H9 (cell line): ENCODE data around the gene PEX12. TPM values are rescaled to one million over a fixed set of nuclear protein-coding genes. Genes with fewer than 3 reads are reported as not detected.

Experiments used
- DNase-seq: peaks from one replicate; pipeline ENCODE4 v3.0.0-alpha.2; 2017
- H2AFZ ChIP-seq: one replicate; pipeline ENCODE4 v1.6.1; 2013; ENCODE audit warnings: mild to moderate bottlenecking, low read length, control low read depth, moderate library complexity
- H2AK5ac ChIP-seq: 2 replicates; pipeline ENCODE4 v1.6.1; 2013; ENCODE audit warnings: low read length, control low read depth, mixed read lengths; ENCODE audit not compliant: insufficient read length
- H2BK120ac ChIP-seq: one replicate; pipeline ENCODE4 v1.6.1; 2013; ENCODE audit warnings: low read depth, mild to moderate bottlenecking, low read length, control low read depth, inconsistent platforms; ENCODE audit not compliant: poor library complexity, severe bottlenecking
- H2BK12ac ChIP-seq: 2 replicates; pipeline ENCODE4 v1.6.1; 2013; ENCODE audit warnings: low read length, control low read depth, mixed read lengths, low read depth; ENCODE audit not compliant: insufficient read length
- H2BK15ac ChIP-seq: 2 replicates; pipeline ENCODE4 v1.6.1; 2013; ENCODE audit warnings: low read depth, low read length, control low read depth
- H2BK20ac ChIP-seq: one replicate; pipeline ENCODE4 v1.6.1; 2013; ENCODE audit warnings: low read depth, mild to moderate bottlenecking, low read length, control low read depth, inconsistent platforms; ENCODE audit not compliant: poor library complexity, severe bottlenecking
- H2BK5ac ChIP-seq: 2 replicates; pipeline ENCODE4 v1.6.1; 2013; ENCODE audit warnings: low read length, control low read depth, mixed read lengths; ENCODE audit not compliant: insufficient read length
- H3K14ac ChIP-seq: 2 replicates; pipeline ENCODE4 v1.6.1; 2013; ENCODE audit warnings: low read length, control low read depth; ENCODE audit not compliant: insufficient read depth
- H3K18ac ChIP-seq: 2 replicates; pipeline ENCODE4 v1.6.1; 2013; ENCODE audit warnings: low read depth, mild to moderate bottlenecking, mixed read lengths, low read length, control low read depth; ENCODE audit not compliant: insufficient read length
- H3K23ac ChIP-seq: 2 replicates; pipeline ENCODE4 v1.6.1; 2013; ENCODE audit warnings: low read length, control low read depth, mixed read lengths, low read depth; ENCODE audit not compliant: insufficient read length
- H3K23me2 ChIP-seq: 2 replicates; pipeline ENCODE4 v1.6.1; 2013; ENCODE audit warnings: low read depth, mild to moderate bottlenecking, mixed read lengths, low read length, control low read depth; ENCODE audit not compliant: insufficient read length, poor library complexity, severe bottlenecking
- H3K27ac ChIP-seq: 2 replicates; pipeline ENCODE4 v1.5.1; 2013; ENCODE audit warnings: low read length, control low read depth, mixed read lengths, low read depth; ENCODE audit not compliant: insufficient read length
- H3K27me3 ChIP-seq: 2 replicates; pipeline ENCODE4 v1.6.1; 2013; ENCODE audit warnings: low read length, control low read depth, inconsistent platforms; ENCODE audit not compliant: insufficient read depth
- H3K4ac ChIP-seq: 2 replicates; pipeline ENCODE4 v1.6.1; 2013; ENCODE audit warnings: low read depth, mild to moderate bottlenecking, control low read depth, inconsistent platforms, low read length, moderate library complexity
- H3K4me1 ChIP-seq: 2 replicates; pipeline ENCODE4 v1.6.1; 2013; ENCODE audit warnings: low read length, control low read depth, inconsistent platforms; ENCODE audit not compliant: insufficient read depth
- H3K4me2 ChIP-seq: 2 replicates; pipeline ENCODE4 v1.6.1; 2013; ENCODE audit warnings: low read length, control low read depth, mixed read lengths; ENCODE audit not compliant: insufficient read length, insufficient read depth
- H3K56ac ChIP-seq: 2 replicates; pipeline ENCODE4 v1.6.1; 2013; ENCODE audit warnings: low read depth, mild to moderate bottlenecking, mixed read lengths, low read length, control low read depth; ENCODE audit not compliant: insufficient read length
- H3K79me1 ChIP-seq: 2 replicates; pipeline ENCODE4 v1.6.1; 2013; ENCODE audit warnings: low read depth, mild to moderate bottlenecking, moderate library complexity, low read length, control low read depth, inconsistent platforms; ENCODE audit not compliant: insufficient read depth, poor library complexity, severe bottlenecking
- H3K79me2 ChIP-seq: 2 replicates; pipeline ENCODE4 v1.6.1; 2013; ENCODE audit warnings: low read length, control low read depth, inconsistent platforms; ENCODE audit not compliant: insufficient read depth
- H3K9ac ChIP-seq: 2 replicates; pipeline ENCODE4 v1.6.1; 2013; ENCODE audit warnings: low read length, control low read depth, mixed read lengths; ENCODE audit not compliant: insufficient read length; ENCODE audit errors: extremely low read depth
- H3K9me3 ChIP-seq: one replicate; pipeline ENCODE4 v1.6.1; 2013; ENCODE audit warnings: low read depth, low read length, inconsistent platforms; ENCODE audit not compliant: control insufficient read depth
- H3T11ph ChIP-seq: one replicate; pipeline ENCODE4 v1.6.1; 2013; ENCODE audit warnings: mild to moderate bottlenecking, low read length, control low read depth, inconsistent platforms
- H4K20me1 ChIP-seq: one replicate; pipeline ENCODE4 v1.6.1; 2013; ENCODE audit not compliant: control insufficient read depth, insufficient read length, insufficient read depth
- H4K5ac ChIP-seq: 2 replicates; pipeline ENCODE4 v1.6.1; 2013; ENCODE audit warnings: low read depth, mild to moderate bottlenecking, mixed read lengths, low read length, control low read depth; ENCODE audit not compliant: insufficient read length
- H4K8ac ChIP-seq: replicated peaks from 2 replicates; pipeline ENCODE4 v1.6.1; 2013; ENCODE audit warnings: low read length, control low read depth, mixed read lengths, low read depth; ENCODE audit not compliant: insufficient read length
- H4K91ac ChIP-seq: 2 replicates; pipeline ENCODE4 v1.6.1; 2013; ENCODE audit warnings: low read depth, mild to moderate bottlenecking, moderate library complexity, mixed read lengths, low read length, control low read depth; ENCODE audit not compliant: insufficient read length
- H3K27ac Mint-ChIP-seq, 3 experiments: 2 replicates in 2 of 3; 3 replicates in 1 of 3; pipeline ENCODE4 v1.8.0; 2020 to 2021; ENCODE audit warnings: mixed read lengths in 3 of 3, mild to moderate bottlenecking in 1 of 3, moderate library complexity in 1 of 3
- H3K27me3 Mint-ChIP-seq: 2 replicates; pipeline ENCODE4 v1.8.0; 2021; ENCODE audit warnings: low read depth, mild to moderate bottlenecking, moderate library complexity, mixed read lengths
- H3K36me3 Mint-ChIP-seq, 3 experiments: 2 replicates in 2 of 3; 3 replicates in 1 of 3; pipeline ENCODE4 v1.8.0; 2020 to 2021; ENCODE audit warnings: low read depth in 3 of 3, mixed read lengths in 3 of 3; ENCODE audit not compliant: insufficient read depth in 1 of 3
- H3K4me1 Mint-ChIP-seq, 2 experiments: 2 replicates each; pipeline ENCODE4 v1.8.0; 2020; ENCODE audit warnings: mixed read lengths in 2 of 2
- H3K4me3 Mint-ChIP-seq, 2 experiments: 2 replicates in 1 of 2; 3 replicates in 1 of 2; pipeline ENCODE4 v1.8.0; 2020 to 2021; ENCODE audit warnings: mild to moderate bottlenecking in 2 of 2, mixed read lengths in 2 of 2, moderate library complexity in 1 of 2
- H3K9me3 Mint-ChIP-seq, 2 experiments: 2 replicates in 1 of 2; 3 replicates in 1 of 2; pipeline ENCODE4 v1.8.0; 2020; ENCODE audit warnings: mild to moderate bottlenecking in 2 of 2, mixed read lengths in 2 of 2, moderate library complexity in 1 of 2
- WGBS: extraction: QIAGEN DNeasy Blood & Tissue Kit; methylation state at CpG from one replicate; pipeline ENCODE4 v1.1.7; 2013; ENCODE audit warnings: missing lambda C conversion rate, low lambda C conversion rate, mixed read lengths; ENCODE audit not compliant: insufficient read length; ENCODE audit errors: extremely low coverage; 5-methylcytosine and 5-hydroxymethylcytosine counted together
- total RNA-seq: library from RNA; stranded (reverse); gene quantifications from 2 replicates; pipeline ENCODE4 v1.2.1, GENCODE V29; 2021
- TF ChIP-seq, protein P1 (sequence below): fragments of 200-600 bp; sonication (generic); conservative IDR thresholded peaks from 3 replicates; pipeline ENCODE4 v1.8.0; 2021; ENCODE audit warnings: antibody characterized with exemption, mild to moderate bottlenecking

PEX12 gene
- total RNA-seq, 1 experiment from 2014 or later: 5.4 TPM

DNA sequence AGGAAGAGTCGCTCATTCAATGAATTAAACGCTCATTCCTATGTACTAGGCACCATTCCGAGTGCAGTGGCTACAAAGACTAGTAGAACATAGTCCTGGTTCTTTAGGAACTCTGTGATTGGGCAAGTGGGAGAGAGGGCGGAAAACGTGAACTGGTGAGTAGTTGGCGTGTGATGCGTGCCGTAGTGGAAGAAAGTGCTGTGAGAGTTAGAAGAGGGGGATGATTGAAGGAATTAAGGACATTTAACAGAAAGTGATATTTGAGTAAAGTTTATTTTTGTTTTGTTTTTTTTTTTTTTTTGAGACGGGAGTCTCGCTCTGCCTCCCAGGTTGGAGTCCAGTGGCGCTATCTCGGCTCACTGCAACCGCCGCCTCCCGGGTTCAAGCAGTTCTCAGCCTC lies 9.8 kb downstream of the PEX12 start:
- H4K8ac ChIP-seq: no peak overlapping the region
- H3T11ph ChIP-seq: no peak overlapping the region
- peak overlapping the region; percentile 87 for H3K4me2 ChIP-seq
- no peak overlapping the region for H4K5ac ChIP-seq
- H3K9ac ChIP-seq: peak overlapping the region; percentile 93
- peak overlapping the region; percentile 16 to 98 (median 93); a peak in 6 of 7 replicates for H3K27ac Mint-ChIP-seq
- TF ChIP-seq, protein P1, sequence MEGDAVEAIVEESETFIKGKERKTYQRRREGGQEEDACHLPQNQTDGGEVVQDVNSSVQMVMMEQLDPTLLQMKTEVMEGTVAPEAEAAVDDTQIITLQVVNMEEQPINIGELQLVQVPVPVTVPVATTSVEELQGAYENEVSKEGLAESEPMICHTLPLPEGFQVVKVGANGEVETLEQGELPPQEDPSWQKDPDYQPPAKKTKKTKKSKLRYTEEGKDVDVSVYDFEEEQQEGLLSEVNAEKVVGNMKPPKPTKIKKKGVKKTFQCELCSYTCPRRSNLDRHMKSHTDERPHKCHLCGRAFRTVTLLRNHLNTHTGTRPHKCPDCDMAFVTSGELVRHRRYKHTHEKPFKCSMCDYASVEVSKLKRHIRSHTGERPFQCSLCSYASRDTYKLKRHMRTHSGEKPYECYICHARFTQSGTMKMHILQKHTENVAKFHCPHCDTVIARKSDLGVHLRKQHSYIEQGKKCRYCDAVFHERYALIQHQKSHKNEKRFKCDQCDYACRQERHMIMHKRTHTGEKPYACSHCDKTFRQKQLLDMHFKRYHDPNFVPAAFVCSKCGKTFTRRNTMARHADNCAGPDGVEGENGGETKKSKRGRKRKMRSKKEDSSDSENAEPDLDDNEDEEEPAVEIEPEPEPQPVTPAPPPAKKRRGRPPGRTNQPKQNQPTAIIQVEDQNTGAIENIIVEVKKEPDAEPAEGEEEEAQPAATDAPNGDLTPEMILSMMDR: no peak
- no peaks in the 10 kb centered on the region for H3K4me1 ChIP-seq
- no peak overlapping the region for H2AK5ac ChIP-seq
- no peaks in the 10 kb centered on the region for H3K27me3 ChIP-seq
- H3K79me1 ChIP-seq: peaks cover 6% of the 10 kb centered on the region
- H2AFZ ChIP-seq: no peak overlapping the region
- DNase-seq: no peak
- no peak overlapping the region for H3K27ac ChIP-seq
- no peak overlapping the region for H3K56ac ChIP-seq
- no peak overlapping the region for H3K14ac ChIP-seq
- no peak overlapping the region for H3K23ac ChIP-seq
- peaks cover 10% of the 10 kb centered on the region; the same call in 1 of the 2 replicates for H3K79me2 ChIP-seq
- H2BK15ac ChIP-seq: no peak overlapping the region
- H2BK20ac ChIP-seq: no peak overlapping the region
- peaks cover 29% of the 10 kb centered on the region for H3K27me3 Mint-ChIP-seq
- no peaks in the 10 kb centered on the region for H3K23me2 ChIP-seq
- H3K4ac ChIP-seq: no peak overlapping the region
- no peak overlapping the region for H2BK120ac ChIP-seq
- H3K9me3 ChIP-seq: no peaks in the 10 kb centered on the region
- H3K18ac ChIP-seq: no peak overlapping the region
- H4K91ac ChIP-seq: no peak overlapping the region
- H3K4me3 Mint-ChIP-seq: peak overlapping the region; percentile 88 to 94
- WGBS: no CpG with 5 or more reads among the region's 15 CpGs
- H2BK5ac ChIP-seq: no peak overlapping the region
- no peak overlapping the region for H2BK12ac ChIP-seq
- H3K9me3 Mint-ChIP-seq: no peaks in the 10 kb centered on the region
- H3K36me3 Mint-ChIP-seq: peaks cover 0 to 8% (median 5%) of the 10 kb centered on the region in 3 experiments; a peak in 6 of 7 replicates
- peaks cover 7 to 18% of the 10 kb centered on the region in 2 experiments for H3K4me1 Mint-ChIP-seq
- H4K20me1 ChIP-seq: no peaks in the 10 kb centered on the region
